IMR-90 (cell line): ENCODE results near the gene CRYBG2. TPM values are rescaled to one million over a fixed set of nuclear protein-coding genes. Genes with fewer than 3 reads are reported as not detected.

ENCODE experiments used
- ATAC-seq: fragments of 200-7000 bp; cut with Tn5 transposase; 2 replicates; pipeline ENCODE4 v1.9.1; 2020; ENCODE audit warnings: low read depth, mild to moderate bottlenecking, moderate library complexity
- BruUV-seq: library from RNA; stranded (reverse); fragments of 400-500 nt; replicated peaks from 2 replicates; lab custom pipeline; 2021; lab: Mats Ljungman, UMichigan
- CTCF ChIA-PET: fragments of 300-600 bp; formaldehyde crosslinking; extraction: SDS; loops from one replicate; lab custom pipeline; 2021; ENCODE audit warnings: antibody characterized with exemption; lab: Yijun Ruan, JAX
- POLR2A ChIA-PET: fragments of 300-600 bp; sonication (Branson Sonifier 250); formaldehyde crosslinking; loops from one replicate; lab custom pipeline; 2022; ENCODE audit warnings: antibody characterized with exemption; ENCODE audit not compliant: unreplicated experiment; lab: Charles Lee
- DNase-seq: peaks from one replicate; pipeline ENCODE4 v3.0.0; 2013
- H2AFZ ChIP-seq: replicated peaks from 2 replicates; pipeline ENCODE3; 2013; ENCODE audit warnings: low read length, mild to moderate bottlenecking; ENCODE audit not compliant: poor library complexity
- H2AK5ac ChIP-seq: 2 replicates; pipeline ENCODE4 v1.6.1; 2013; ENCODE audit warnings: low read depth, low read length, inconsistent platforms
- H2AK9ac ChIP-seq: replicated peaks from 2 replicates; pipeline ENCODE3; 2013; ENCODE audit warnings: mild to moderate bottlenecking, low read depth, low read length, moderate library complexity; ENCODE audit not compliant: poor library complexity
- H2BK120ac ChIP-seq: 2 replicates; pipeline ENCODE4 v1.6.1; 2013; ENCODE audit warnings: low read depth, low read length, inconsistent platforms
- H2BK15ac ChIP-seq: 3 replicates; pipeline ENCODE4 v1.6.1; 2013; ENCODE audit warnings: low read depth, low read length, inconsistent platforms
- H2BK20ac ChIP-seq: 2 replicates; pipeline ENCODE4 v1.6.1; 2013; ENCODE audit warnings: low read depth, mild to moderate bottlenecking, inconsistent platforms, low read length, moderate library complexity
- H2BK5ac ChIP-seq: 2 replicates; pipeline ENCODE4 v1.6.1; 2013; ENCODE audit warnings: mild to moderate bottlenecking, low read depth, low read length, inconsistent platforms; ENCODE audit not compliant: poor library complexity, severe bottlenecking
- H3K14ac ChIP-seq: replicated peaks from 2 replicates; pipeline ENCODE4 v1.6.1; 2013; ENCODE audit warnings: low read depth, low read length, inconsistent platforms
- H3K18ac ChIP-seq: 2 replicates; pipeline ENCODE4 v1.6.1; 2013; ENCODE audit warnings: low read depth, low read length, control low read depth
- H3K23ac ChIP-seq: 2 replicates; pipeline ENCODE4 v1.6.1; 2013; ENCODE audit warnings: low read depth, low read length, inconsistent platforms
- H3K27ac ChIP-seq: 2 replicates; pipeline ENCODE4 v1.5.1; 2013; ENCODE audit warnings: mild to moderate bottlenecking, control low read depth, low read length; ENCODE audit not compliant: insufficient read depth
- H3K27me3 ChIP-seq: 2 replicates; pipeline ENCODE4 v1.6.1; 2013; ENCODE audit warnings: low read length; ENCODE audit not compliant: control insufficient read depth, insufficient read depth
- H3K36me3 ChIP-seq: 2 replicates; pipeline ENCODE4 v1.6.1; 2013; ENCODE audit warnings: low read length, mixed read lengths; ENCODE audit not compliant: control insufficient read depth, insufficient read depth
- H3K4ac ChIP-seq: 2 replicates; pipeline ENCODE4 v1.6.1; 2013; ENCODE audit warnings: low read depth, low read length, inconsistent platforms
- H3K4me1 ChIP-seq: 2 replicates; pipeline ENCODE4 v1.6.1; 2013; ENCODE audit warnings: low read length, mixed read lengths; ENCODE audit not compliant: control insufficient read depth, insufficient read depth
- H3K4me2 ChIP-seq: 2 replicates; pipeline ENCODE4 v1.6.1; 2013; ENCODE audit warnings: low read depth, mild to moderate bottlenecking, control low read depth, low read length, moderate library complexity
- H3K4me3 ChIP-seq: 2 replicates; pipeline ENCODE4 v1.5.1; 2013; ENCODE audit warnings: low read depth, mild to moderate bottlenecking, control low read depth, low read length, moderate library complexity; ENCODE audit not compliant: insufficient read depth
- H3K56ac ChIP-seq: 2 replicates; pipeline ENCODE4 v1.6.1; 2013; ENCODE audit warnings: low read length, inconsistent platforms; ENCODE audit not compliant: insufficient read depth; ENCODE audit errors: extremely low read depth
- H3K79me1 ChIP-seq, 2 experiments: 2 replicates each; pipeline ENCODE4 v1.6.1; 2013; ENCODE audit warnings: low read length in 2 of 2, inconsistent platforms in 1 of 2, low read depth in 1 of 2
- H3K9ac ChIP-seq: 2 replicates; pipeline ENCODE4 v1.6.1; 2013; ENCODE audit warnings: low read depth, low read length, control low read depth
- H3K9me1 ChIP-seq: 2 replicates; pipeline ENCODE4 v1.6.1; 2013; ENCODE audit warnings: low read length, inconsistent platforms; ENCODE audit not compliant: insufficient read depth
- H3K9me3 ChIP-seq: 2 replicates; pipeline ENCODE4 v1.6.1; 2013; ENCODE audit warnings: low read length; ENCODE audit not compliant: control insufficient read depth, insufficient read depth
- H4K20me1 ChIP-seq: 2 replicates; pipeline ENCODE4 v1.6.1; 2013; ENCODE audit warnings: low read length, inconsistent platforms; ENCODE audit not compliant: insufficient read depth
- H4K5ac ChIP-seq: 2 replicates; pipeline ENCODE4 v1.6.1; 2013; ENCODE audit warnings: mild to moderate bottlenecking, low read depth, low read length, control low read depth
- H4K8ac ChIP-seq, 2 experiments: 2 replicates each; pipeline ENCODE4 v1.6.1; 2013; ENCODE audit warnings: low read depth in 2 of 2, low read length in 2 of 2, control low read depth in 1 of 2, inconsistent platforms in 1 of 2
- H4K91ac ChIP-seq: 2 replicates; pipeline ENCODE4 v1.6.1; 2013; ENCODE audit warnings: low read depth, low read length, inconsistent platforms; ENCODE audit not compliant: insufficient read depth
- BHLHE40 ChIP-seq: fragments of 150-350 bp; IDR thresholded peaks from 2 replicates; pipeline ENCODE4 v1.6.1; 2016; ENCODE audit warnings: mild to moderate bottlenecking, low read depth, low read length
- CEBPB ChIP-seq: IDR thresholded peaks from 2 replicates; pipeline ENCODE4 v1.6.1; 2012; ENCODE audit warnings: low read depth, low read length, improper control_type of control experiment
- FOS ChIP-seq: fragments of 150-350 bp; IDR thresholded peaks from 2 replicates; pipeline ENCODE4 v1.6.1; 2016; ENCODE audit warnings: low read depth, low read length
- MXI1 ChIP-seq: IDR thresholded peaks from 2 replicates; pipeline ENCODE4 v1.6.1; 2012; ENCODE audit warnings: low read depth, mild to moderate bottlenecking, low read length, moderate library complexity, borderline replicate concordance
- NFE2L2 ChIP-seq: fragments of 150-350 bp; IDR thresholded peaks from 2 replicates; pipeline ENCODE4 v1.6.1; 2016; ENCODE audit warnings: low read depth, mild to moderate bottlenecking, low read length
- POLR2A ChIP-seq: IDR thresholded peaks from 2 replicates; pipeline ENCODE4 v1.6.1; 2012; ENCODE audit warnings: mild to moderate bottlenecking, low read depth, low read length
- RAD21 ChIP-seq: IDR thresholded peaks from 2 replicates; pipeline ENCODE4 v1.6.1; 2012; ENCODE audit warnings: low read length, improper control_type of control experiment
- RCOR1 ChIP-seq: IDR thresholded peaks from 2 replicates; pipeline ENCODE4 v1.6.1; 2012; ENCODE audit warnings: mild to moderate bottlenecking, low read length, improper control_type of control experiment; ENCODE audit not compliant: insufficient replicate concordance
- RFX5 ChIP-seq: IDR thresholded peaks from 2 replicates; pipeline ENCODE4 v1.8.0; 2012; ENCODE audit warnings: low read depth, mild to moderate bottlenecking, low read length, moderate library complexity
- WGBS, 2 experiments: methylation state at CpG; one replicate each; pipeline versions ENCODE4 v1.1.5 to v1.1.7; 2013; ENCODE audit warnings: missing lambda C conversion rate in 2 of 2; ENCODE audit not compliant: insufficient read length in 1 of 2; ENCODE audit errors: extremely low coverage in 2 of 2; 5-methylcytosine and 5-hydroxymethylcytosine counted together
- dilution Hi-C: fragments of 300-500 bp; cut with HindIII; formaldehyde crosslinking; loops from one replicate; pipeline ENCODE4 v1.14.3; 2018; ENCODE audit warnings: low sequenced_read_pairs; ENCODE audit not compliant: unreplicated experiment
- in situ Hi-C: fragments of 300-500 bp; cut with MboI; formaldehyde crosslinking; loops from 3 replicates; pipeline ENCODE4 v1.14.3; 2019; ENCODE audit warnings: low sequenced_read_pairs, inconsistent platforms, mixed read lengths
- intact Hi-C: fragments of 100-400 bp; cut with micrococcal nuclease; formaldehyde crosslinking; loops from 2 replicates; pipeline ENCODE4 v1.10.0; 2022
- polyA plus RNA-seq, 3 experiments: library from polyadenylated mRNA; depleted of rRNA; stranded (reverse); fragments of >200 nt; gene quantifications; 2 replicates each; pipeline ENCODE4 v1.2.3, GENCODE V29; 2012; ENCODE audit warnings: low replicate concordance in 1 of 3
- total RNA-seq: library from RNA; depleted of rRNA; stranded (reverse); fragments of >200 nt; gene quantifications from 2 replicates; pipeline ENCODE4 v1.2.3, GENCODE V29; 2012
- TF ChIP-seq, protein P1 (sequence below): conservative IDR thresholded peaks from 2 replicates; pipeline ENCODE4 v1.5.1; 2012; ENCODE audit warnings: mild to moderate bottlenecking, low read depth, low read length, improper control_type of control experiment

CRYBG2 gene
- total and polyA plus RNA-seq, 2 of the 4 experiments (the other 2 are of a cell fraction) = not detected

GRCh38 chr1:26349188-26349876, 4.6 kb downstream of the CRYBG2 start:
- H2BK20ac ChIP-seq = no peak overlapping the region
- no TSS peak for BruUV-seq
- H3K4me2 ChIP-seq = no peak overlapping the region
- POLR2A ChIA-PET = no interaction called here
- H3K4me1 ChIP-seq = peaks cover 9% of the 10 kb centered on the region
- no peak overlapping the region for H3K27ac ChIP-seq
- intact Hi-C loops = no loop called here
- peaks cover 9% of the 10 kb centered on the region; the same call in 1 of the 2 replicates for H3K9me1 ChIP-seq
- H3K27me3 ChIP-seq = peaks cover 19% of the 10 kb centered on the region; the same call in 1 of the 2 replicates
- CTCF ChIA-PET = interaction anchor here (1.6 kb wide), 1 partner anchor 14 kb away, joined by 4 read pairs; no protein-coding TSS in a partner anchor
- H2BK120ac ChIP-seq = no peak overlapping the region
- H2AK9ac ChIP-seq = peak overlapping the region; percentile 61
- no peak overlapping the region for H3K18ac ChIP-seq
- no peak overlapping the region for H4K8ac ChIP-seq
- no peaks in the 10 kb centered on the region for H3K79me1 ChIP-seq
- no CpG with 5 or more reads among the region's 7 CpGs for WGBS, 2 experiments
- ATAC-seq (peak; percentile 56), DNase-seq (peak; percentile 81)
- H4K91ac ChIP-seq = no peak overlapping the region
- no peak overlapping the region for H3K23ac ChIP-seq
- H3K4me3 ChIP-seq = no peak overlapping the region
- H2BK15ac ChIP-seq = no peak overlapping the region; the same call in 2 of the 3 replicates
- H2AK5ac ChIP-seq = no peak overlapping the region
- TF ChIP-seq FOS (no peak), CEBPB (no peak), RAD21 (no peak), RCOR1 (no peak), RFX5 (no peak), NFE2L2 (no peak), BHLHE40 (no peak), POLR2A (no peak), MXI1 (no peak)
- TF ChIP-seq, protein P1, sequence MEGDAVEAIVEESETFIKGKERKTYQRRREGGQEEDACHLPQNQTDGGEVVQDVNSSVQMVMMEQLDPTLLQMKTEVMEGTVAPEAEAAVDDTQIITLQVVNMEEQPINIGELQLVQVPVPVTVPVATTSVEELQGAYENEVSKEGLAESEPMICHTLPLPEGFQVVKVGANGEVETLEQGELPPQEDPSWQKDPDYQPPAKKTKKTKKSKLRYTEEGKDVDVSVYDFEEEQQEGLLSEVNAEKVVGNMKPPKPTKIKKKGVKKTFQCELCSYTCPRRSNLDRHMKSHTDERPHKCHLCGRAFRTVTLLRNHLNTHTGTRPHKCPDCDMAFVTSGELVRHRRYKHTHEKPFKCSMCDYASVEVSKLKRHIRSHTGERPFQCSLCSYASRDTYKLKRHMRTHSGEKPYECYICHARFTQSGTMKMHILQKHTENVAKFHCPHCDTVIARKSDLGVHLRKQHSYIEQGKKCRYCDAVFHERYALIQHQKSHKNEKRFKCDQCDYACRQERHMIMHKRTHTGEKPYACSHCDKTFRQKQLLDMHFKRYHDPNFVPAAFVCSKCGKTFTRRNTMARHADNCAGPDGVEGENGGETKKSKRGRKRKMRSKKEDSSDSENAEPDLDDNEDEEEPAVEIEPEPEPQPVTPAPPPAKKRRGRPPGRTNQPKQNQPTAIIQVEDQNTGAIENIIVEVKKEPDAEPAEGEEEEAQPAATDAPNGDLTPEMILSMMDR = no peak
- no peak overlapping the region for H4K5ac ChIP-seq
- no peaks in the 10 kb centered on the region; the same call in 1 of the 2 replicates for H4K20me1 ChIP-seq
- no peaks in the 10 kb centered on the region for H3K36me3 ChIP-seq
- H2AFZ ChIP-seq = peak overlapping the region; percentile 81
- H3K9me3 ChIP-seq = no peaks in the 10 kb centered on the region
- in situ Hi-C loops = no loop called here
- dilution Hi-C loops = no loop called here
- H3K56ac ChIP-seq = no peak overlapping the region
- H3K14ac ChIP-seq = no peak overlapping the region
- no peak overlapping the region for H3K9ac ChIP-seq
- no peak overlapping the region for H3K4ac ChIP-seq
- H2BK5ac ChIP-seq = no peak overlapping the region
